ENCODE data around the gene RAB15.

Gene RAB15

DNA sequence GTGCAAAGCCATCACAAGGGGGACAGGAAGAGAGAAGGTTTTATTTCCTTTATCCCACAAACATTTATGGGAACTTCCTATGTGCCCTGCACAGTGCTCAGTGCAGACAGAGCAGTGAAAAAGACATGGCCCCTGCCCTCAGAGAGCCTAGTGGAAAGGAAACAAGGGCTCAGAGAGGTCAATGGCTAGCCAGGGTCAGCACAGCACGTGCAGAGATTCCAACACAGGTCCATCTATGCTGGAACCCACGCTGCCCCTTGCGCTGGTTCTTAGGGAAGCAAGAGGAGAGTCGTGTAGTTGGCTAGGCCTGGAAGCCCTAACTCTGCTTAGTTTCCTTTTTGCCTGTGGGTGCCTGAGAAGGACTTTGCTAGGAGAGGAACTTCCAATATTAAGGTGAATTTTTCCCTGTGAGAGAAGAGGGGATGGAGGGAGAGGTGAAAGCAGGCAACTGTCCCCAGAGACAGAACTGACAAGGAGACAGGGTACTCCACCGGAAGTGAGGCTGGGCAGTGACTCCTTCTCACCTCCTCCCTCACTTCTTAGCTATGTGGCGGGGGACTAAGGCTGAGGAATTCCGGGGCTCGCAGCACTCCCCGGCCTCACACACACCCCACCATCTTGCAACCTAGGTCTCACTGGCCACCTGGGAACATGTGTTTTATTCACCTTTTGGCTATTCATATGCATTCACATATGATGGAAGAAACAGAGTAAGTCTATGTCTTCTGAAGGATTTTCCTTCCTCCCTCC lies 17.5 kb downstream of the RAB15 start:
- no peak for DNase-seq

DNA sequence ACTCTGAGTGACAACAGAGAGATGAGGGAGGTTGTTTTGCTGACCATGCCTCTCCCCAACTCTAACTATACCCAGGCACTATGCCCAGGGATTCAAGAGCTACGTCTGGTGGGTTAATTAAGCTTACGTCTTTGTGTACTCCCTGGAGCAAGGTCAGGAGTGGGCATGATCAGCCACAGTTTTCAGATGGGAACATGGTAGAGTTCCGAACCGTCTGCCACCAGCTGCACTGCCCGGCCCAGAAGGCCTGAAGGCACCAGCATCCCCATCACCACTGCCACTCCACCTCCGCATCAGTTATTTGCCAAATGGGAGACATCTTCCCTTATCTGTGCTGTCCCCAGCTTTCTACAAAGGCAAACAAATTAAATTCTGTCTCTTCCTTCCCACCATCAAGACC lies 18.5 kb downstream of the RAB15 start:
- no peak for DNase-seq

DNA sequence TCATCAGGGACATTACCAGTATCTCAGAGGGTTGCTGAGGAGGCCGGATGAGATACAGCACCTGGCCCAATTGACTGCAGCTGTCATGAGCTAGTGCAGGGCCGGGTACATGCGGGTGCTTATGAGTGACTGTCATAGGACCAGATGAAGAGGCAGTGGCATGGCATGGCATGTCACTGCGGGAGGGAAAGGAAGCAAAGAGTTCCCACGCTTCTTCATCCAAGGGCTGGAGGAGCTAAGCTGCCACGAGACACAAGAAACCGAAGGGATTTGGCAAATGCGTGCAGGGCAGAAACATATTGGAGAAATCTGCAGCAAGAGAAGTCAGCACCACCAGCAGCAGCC lies 18.9 kb downstream of the RAB15 start:
- DNase-seq, result no peak

DNA sequence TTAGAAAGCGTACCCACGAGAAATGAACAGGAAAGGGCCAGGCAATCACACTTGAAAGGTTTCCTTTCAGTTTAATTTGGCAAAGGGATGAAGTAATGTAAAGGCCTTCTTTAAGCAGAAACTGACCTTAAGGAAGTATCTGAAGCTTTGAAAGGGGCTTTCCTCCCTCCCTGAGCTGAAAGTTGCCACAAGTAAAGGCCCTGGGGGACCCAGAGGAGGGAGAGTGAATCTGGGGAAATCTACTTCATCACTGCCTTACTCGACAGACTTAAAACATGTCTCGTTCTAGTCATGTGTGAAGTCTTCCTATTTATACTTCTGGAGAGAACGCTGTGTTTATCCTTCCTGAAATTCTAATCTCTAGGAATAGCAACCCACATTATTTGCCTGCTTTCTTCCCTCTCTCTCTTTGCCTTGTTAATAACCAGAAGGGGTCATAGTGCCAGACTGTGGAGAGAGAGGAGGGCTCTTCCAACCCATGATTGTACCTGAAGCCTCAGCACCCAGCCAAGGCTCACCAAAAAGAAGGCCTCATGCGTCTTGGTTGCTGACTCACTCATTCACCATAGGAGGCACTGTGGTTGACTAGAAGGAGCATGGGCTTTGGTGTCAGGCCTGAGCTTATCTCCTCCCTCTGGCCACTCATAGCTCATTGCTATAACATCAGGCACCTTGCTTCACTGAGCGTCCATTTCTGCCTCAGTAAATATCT lies 19.4 kb downstream of the RAB15 start:
- no peak for DNase-seq

DNA sequence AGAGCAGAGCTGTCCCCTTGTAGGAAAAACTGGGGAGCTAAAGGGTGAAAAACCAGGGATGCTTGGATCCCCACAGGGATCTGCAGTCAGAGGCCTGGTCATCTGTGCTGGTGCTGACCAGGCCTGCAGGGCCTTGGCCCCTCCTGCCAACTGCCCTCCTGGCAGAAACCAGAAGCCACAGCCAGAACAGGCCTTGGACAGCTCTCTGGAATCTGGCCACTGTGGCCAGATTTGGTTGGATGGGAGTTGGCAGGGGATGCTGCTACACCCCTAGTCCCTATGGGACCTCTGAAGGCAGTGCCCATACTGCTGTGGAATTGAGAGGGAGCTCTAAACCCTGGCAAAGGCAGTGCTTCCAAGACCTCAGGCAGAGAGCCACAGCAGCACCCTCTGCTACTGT lies 20.4 kb downstream of the RAB15 start:
- DNase-seq, result no peak

DNA sequence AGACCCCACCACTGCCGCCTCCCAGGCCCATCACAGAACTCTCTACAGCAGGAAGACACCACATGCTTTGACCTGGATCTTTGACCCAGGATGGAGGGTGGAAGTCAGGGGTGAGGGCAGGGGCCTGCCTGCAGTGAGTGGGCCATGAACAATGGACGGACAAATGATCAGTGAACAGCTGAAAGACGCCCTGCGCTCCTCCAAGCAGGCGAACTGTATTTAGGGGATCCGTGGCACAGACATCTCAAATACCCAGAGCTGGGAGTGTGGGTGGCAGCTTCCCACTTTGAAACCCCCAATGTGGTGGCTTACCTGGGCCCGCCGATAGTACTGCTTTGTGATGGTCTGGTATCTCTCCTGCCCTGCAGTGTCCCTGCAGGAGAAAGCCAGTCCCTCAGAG lies 20.8 kb downstream of the RAB15 start:
- no peak for DNase-seq

DNA sequence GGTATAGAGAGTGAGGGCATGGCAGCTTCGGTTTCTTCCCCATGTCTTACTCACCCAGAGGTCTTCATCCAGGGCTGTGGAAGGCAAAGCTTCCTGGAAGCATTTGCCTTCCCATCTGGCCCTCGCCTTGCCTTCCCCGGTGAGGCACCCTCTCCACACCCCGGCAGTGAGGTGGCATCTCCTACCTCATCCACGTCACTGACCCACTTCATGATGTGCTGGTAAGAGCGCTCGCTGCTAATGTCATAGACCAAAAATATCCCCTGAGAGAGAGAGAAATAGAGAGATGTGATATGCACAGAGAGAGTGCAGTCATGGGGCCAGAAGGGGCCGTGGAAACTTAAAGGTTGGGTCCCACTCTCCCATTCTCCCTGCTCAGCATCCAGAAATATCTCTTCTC lies 21.2 kb downstream of the RAB15 start:
- no peak for DNase-seq

DNA sequence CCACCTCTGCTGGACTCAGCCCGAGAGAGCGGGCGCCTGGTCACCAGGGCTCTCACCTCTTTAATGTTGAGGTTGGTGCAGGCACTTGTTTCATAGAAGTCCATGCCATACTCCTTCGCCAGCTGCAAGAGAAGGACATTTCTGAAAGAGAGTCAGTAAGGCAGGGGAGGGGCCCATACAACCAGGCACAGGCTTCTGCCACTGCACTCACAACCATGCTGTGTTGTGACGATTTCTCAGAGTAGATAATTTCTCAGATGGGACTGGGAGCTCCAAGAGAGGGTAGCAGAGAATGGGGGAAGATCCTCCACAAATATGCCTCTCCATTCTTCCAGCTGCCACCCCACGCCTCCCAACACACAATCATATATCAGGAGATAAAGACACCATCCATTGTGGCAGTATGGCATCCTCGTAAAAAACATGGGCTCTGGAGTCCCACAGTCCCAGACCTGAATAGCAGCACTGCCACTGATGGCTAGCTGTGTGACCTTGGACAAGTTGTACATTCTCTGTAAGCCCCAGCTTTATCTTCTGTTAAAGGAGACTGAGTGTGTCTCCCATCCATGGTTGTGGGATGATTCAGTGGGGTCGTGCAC lies 23.4 kb downstream of the RAB15 start:
- DNase-seq, result no peak

DNA sequence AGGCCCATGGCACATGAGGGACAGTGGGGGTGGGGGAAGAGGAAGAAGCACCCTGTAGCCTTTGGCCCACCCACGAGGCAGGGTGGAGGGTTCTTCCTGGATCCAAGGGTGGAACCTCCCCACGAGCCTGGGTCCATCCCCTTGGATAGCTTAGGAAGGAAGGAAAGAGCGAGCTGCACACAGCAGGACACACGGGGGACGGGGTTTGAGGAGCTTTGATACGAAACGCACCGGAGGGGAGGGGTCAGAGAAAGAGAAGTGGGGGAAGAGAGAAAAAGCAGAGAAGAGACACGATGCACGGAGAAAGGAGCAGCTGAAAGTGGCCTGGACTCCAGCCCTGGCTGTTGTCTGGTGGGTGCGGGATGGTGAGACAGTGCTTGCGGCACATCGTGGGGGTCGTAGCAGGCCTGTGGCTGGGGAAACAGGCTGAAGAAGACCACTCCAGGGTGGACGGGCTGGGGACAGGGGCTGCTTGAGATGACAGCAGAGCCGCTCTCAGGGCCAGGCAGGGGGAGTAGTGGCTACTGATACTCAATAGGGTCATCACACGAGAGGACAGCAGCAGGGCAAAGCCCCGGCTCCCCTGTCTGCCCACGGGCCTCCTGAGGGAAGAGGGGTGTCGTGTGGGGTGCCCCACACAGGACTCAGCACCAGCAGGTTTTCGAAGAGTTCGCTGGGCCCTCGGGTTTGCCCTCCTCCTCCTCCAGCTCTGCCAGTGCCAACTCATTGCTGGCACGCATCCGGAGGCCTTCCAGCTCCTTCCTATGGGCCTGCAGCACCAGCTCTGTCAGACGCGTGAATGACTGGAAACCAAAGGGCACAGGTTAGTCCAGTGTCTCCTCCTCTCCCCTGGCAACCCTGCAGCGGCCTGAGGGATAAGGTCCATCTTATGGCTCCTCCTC lies 24.2 kb downstream of the RAB15 start:
- DNase-seq, result no peak

DNA sequence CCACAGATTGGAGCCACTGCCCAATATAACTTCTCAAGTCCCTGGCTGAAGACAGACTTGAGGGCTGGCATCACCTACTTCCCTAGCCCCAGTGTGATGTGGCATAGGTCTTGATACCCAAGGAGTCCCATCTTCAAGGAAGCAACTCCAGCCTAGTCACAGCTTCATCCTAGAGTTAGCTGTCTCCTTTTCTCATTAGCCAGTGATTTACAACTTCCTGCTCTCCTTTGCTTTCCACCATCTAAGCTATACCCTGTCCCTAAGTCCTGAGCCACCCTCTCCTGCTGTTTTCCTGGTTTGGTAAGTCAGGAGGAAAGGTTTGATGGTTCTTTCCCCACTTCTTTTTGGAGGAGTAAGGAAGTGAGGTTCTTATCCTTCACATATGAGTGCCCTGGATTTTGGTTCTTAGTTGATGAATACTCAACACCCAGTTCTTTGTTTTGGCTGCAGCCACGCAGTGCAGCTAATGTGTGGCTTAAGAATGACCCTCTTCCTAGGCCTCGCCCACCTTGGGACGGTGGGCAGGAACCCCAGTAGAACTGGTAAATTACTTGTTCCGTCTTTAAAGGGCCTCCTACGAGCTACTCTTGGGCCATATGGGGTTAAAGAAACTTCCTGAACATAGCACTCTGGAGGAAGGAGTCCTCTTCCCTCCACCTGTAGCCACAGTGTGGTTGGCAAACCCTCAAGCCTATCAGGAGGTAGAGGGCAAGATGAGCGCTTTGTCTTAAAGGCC lies 25.7 kb downstream of the RAB15 start:
- no peak for DNase-seq

DNA sequence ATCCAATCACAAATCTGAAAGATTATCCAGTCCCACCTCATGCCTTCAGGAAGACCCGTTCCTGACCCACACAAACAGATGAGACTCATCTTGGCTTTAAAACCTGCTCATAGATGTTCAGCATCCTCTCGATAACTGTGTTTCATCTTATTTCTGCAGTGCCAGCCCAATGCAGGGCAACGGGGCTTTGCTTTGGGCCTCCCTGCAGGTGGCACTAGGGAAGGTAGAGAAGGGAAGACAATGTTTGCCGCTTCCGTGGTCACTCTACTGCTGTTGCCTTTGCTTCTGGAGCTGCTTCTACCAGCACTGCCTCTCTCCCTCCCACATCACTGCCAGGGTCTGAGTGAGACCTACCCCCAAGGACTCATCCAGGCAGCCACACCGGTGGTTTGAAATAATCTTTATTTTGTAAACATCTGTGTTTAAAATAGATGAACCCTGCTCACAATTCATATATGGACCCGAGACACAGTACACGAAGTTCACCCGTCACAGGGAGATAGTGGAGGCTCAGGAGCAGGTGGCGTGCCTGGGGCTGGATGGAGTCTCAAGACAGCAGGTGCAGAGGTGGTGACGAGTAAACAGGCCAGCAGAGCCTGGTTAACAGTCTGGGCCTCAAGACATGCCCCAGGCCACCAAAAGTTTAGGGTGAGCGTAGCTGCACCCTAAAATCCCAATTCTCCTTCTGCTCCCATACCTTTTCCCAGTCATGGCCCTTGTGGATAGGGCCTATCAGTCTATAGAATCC lies 26.5 kb downstream of the RAB15 start:
- DNase-seq, result no peak

DNA sequence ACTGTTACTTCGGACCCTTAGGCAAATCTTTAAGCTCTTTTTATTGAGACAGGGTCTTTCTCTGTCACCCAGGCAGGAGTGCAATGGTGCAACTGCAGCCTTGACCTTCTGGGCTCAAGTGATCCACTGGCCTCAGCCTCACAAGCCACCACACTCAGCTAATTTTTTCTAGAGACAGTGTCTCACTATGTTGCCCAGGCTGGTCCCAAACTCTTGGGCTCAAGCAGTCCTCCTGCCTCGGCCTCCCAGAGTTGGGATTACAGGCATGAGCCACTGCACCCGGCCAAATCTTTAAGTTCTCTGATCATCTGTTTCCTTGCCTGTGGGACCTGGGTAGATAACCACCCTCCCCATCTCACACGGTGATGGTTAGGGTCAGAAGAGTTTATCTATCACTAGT lies 27.3 kb downstream of the RAB15 start:
- DNase-seq, result no peak

DNA sequence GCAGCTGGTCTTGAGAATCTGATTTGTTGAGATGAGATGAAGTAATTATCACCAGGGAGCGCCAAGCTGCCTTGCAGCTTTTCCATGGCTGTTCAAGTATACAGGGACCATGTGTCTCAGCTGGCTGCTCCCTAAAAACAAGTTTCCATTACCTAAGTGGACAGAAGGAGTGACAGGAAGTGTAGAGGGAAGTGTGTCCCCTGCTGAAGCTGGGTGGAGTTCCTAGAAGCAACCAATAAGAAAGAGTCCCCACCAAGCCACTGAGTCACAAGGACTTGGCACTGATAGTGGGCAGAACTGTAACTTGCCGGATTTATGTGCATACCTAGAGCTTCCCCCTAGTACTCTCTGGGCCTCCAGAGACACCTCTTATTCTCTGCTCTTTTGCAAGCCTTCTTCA lies 28.1 kb downstream of the RAB15 start:
- no peak for DNase-seq

DNA sequence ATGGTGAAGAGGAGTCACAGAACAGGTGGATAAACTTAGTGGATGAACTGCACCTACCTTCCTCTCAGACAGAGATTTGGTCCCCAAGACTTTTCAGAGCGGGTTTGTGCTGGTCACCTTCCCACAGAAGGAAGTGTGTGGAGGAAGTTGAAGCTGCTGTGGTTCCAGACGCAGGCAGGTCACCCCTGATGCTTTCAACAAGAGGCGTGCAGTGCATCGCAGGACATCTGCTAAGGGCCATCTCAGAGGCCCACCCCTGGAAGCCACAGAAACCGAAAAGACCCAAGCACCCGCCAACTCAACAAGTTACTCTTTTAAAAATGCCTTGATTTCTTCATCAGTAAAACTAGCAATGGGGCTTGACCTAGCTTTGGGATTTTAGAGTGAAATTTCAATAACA lies 28.6 kb downstream of the RAB15 start:
- DNase-seq, result no peak

DNA sequence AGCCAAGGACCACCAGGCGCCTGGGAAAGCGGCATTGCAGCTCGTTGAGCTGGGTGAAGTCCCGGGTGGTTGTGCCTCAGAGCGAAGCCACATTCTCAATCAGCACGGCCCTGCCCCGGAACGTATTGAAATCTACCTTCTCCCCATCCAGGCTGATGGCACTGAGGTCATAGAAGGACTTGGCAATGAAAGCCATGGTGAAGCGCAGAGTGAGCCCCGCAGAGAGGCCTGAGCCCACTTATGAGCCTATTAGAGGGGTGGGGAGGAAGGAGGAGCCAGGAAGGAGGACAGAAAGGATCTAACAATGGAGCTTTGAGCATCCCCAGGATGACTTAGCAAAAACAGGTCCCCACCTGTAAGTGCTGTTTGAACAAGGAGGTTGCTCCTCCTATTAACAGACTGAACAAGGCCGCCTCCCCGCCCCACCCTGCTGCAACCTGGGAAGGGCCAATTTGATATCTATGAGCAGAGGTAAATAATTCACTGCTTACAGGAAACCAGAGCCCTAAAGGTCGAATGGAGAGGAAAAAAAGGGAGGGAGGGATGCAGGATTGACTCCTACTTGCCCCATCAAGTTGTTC lies 29.5 kb downstream of the RAB15 start, which contains the start of gene GPX2:
GPX2 (minus strand) TSS at position 215 of the 581 bp plus-strand sequence; CDS start at position 196, 19 bp downstream.
- DNase-seq, result no peak

DNA sequence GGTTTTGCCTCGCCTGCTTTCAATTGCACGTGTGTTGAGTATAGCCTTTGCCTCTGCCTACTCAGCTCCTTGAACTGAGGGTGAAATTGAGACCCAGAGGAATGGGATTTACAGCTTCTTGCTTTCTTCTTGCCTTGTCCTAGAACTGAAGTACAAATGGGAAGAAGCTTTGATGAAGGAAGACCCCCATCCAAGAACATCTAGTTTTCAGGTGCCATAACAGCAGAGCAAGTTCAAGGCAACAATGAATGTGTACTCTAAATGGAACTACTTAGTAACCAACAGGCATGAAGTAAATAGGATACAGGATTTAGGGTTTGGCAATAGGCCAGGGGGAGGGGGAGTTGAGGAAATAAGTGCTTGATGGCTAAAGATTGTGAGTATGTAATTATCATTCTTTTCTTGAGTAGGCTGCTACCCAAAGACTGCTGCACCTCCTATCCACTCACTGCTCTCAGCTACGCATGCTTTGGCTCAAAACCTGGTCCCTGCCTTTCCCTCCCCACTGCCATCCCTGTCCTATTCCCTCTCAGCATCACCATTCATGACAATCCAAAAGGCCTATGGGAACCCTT lies 31.7 kb downstream of the RAB15 start:
- DNase-seq, result no peak

DNA sequence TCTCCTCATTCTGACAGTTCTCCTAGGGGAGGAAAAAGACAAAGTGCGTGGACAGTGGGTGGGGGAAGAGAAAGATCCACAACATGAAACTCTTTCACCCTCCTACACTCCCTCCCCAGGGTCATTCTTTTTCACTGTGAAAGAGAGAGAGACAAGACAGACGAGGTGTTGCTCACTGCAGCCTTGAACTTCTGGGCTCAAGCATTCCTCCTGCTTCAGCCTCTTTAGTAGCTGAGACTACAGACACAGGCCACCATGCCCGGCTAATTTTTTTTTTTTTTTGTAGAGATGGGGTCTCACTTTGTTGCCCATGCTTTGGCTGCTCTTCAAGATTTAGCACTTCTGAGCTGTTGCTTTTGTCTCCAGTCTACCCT lies 32.3 kb downstream of the RAB15 start:
- DNase-seq, result no peak

DNA sequence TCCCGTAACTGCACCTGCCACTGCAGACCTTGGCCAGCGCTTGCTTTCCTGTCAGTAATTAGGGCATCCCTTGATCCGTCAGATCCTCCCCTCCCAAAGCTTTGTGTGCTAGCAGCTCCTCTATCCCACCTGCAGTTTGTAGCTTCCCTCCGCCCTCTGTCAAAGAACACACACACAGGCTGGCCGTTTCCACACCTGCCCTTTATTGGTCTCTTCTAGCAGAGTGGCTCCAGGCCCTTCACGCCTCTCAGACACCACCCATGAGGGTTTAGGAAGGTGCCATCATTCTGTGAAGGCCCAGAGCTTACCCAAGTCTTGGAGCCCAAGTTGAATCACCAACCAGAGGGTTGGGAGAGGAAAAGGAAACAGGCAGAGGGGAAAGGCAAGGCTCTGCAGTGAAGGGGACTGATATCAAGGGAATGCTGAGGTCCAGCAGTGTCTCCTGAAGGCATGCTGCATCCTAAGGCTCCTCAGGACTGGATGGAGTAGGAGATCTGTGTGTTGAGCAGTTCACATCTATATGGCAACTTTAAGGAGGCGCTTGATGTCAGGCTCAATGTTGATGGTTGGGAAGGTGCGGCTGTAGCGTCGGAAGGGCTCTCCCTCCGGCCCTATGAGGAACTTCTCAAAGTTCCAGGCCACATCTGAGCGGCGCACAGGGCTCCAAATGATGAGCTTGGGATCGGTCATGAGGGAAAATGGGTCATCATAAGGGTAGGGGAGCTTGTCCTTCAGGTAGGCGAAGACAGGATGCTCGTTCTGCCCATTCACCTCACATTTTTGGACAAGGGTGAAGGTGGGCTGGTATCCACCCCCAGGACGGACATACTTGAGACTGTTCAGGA lies 32.9 kb downstream of the RAB15 start:
- no peak for DNase-seq

DNA sequence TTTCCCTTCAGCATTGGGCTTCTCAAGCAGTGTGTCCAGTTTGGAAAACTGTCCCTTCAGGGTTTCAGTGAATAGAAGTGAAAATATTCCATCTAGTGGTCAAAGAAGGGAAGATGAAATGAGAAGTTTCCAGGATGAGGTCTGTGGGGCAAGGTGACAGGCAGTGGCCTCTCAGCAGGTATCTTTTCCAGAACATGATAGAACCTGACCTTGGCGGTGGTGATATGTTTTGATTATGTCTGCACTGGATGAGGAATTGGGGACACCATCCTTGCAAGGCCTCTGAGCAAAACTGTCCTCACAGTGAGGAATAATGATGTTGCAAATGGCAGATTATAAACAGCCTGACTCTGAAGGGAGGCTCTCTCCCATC lies 34.3 kb downstream of the RAB15 start:
- peak; percentile 31 for DNase-seq

DNA sequence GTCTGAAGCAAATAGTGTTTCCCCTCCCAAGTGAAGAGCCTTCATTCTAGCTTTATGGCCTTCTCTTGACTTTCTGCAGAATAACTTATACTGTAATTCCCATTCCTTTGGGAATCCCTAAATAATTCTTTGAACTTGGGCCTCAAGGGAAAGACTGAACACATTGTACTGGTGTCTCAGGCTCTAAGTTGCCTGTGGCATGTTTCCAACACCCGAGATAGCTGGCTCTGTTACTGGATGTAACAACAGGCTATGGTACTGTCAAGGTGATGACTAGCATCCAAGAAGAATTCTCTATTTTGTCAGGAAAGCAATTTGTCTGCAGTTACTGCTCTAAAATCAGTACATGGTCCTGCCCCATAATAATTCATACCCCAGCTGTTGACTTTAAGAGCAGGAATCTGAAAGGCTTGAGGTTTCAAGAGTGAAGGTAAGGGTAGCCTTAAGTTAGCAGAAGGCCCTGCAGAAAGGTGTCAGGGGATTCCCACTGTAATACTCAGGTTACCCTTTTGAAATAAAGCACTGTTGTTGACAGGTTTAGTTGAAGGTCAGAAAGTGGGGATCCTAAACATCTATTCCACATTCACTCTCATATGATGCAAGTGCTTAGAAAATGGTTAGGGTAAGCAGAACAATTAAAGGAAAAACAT lies 34.8 kb downstream of the RAB15 start:
- no peak for DNase-seq

Data from midbrain (tissue), 1 donor.